ENCODE results near the gene COL25A1. TPM values are rescaled to one million over a fixed set of nuclear protein-coding genes. Genes with fewer than 3 reads are reported as not detected.

Gene COL25A1
- total RNA-seq, 1 donor from 2014 or later = 0.68 TPM

DNA sequence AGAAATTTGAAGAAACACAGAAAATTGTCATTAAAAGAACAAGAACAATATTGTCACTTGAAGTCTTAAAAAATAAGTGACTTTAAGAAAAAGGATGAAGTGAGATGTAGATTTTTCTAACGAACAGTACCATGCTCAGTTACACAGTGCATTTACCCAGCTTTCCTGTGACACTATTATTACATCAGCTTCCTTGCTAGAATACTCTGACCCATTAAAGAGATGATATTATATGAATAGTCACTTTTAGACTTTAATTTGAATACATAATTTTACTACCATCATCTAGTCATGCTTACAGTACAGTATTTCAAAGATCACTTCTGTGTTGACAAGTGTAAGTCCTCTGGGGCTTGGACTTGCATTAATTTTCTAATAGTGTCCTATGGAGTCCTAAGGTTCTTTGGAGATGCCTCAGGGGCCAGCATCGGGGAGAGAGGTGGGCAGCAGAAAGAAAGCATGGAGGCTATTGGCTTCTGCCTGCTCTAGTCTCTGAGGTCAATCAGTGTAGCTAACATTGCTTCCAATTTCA, 10.7 kb downstream of the COL25A1 start:
- DNase-seq = no peak

- no peak for DNase-seq
Measured at GRCh38 chr4:109290918-109291317, 11.5 kb downstream of the COL25A1 start.

- DNase-seq = no peak
Measured at GRCh38 chr4:109278594-109279031, 23.8 kb downstream of the COL25A1 start.

DNA sequence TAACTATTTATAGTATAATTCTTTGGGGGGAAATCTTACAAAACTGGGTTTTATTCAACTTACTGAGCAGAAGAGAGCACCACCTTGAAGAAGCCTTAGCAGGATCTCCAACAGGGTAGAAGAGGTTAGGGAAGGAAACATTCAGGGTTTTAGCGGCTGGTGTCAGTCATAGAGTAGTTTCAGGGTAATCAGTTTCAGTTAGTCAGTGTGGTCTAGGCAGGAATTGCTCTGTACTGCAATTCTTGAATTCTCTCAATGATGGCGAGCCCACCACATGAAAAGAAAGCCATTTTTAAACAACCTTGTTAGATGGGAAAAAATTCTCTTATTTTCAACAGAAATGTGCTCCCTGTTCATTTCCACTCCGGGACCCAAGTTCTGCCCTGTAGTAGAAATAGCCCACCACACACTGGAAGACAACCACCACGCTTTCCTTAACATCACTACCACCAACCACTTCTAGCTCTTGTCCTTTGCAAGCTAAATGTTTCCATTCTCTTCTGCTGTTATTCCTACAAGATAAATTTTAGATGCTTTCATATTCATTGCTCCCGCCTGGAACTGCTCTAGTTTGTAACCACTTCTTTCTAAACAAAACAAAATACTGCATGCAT, 25.9 kb downstream of the COL25A1 start:
- DNase-seq = no peak

DNA sequence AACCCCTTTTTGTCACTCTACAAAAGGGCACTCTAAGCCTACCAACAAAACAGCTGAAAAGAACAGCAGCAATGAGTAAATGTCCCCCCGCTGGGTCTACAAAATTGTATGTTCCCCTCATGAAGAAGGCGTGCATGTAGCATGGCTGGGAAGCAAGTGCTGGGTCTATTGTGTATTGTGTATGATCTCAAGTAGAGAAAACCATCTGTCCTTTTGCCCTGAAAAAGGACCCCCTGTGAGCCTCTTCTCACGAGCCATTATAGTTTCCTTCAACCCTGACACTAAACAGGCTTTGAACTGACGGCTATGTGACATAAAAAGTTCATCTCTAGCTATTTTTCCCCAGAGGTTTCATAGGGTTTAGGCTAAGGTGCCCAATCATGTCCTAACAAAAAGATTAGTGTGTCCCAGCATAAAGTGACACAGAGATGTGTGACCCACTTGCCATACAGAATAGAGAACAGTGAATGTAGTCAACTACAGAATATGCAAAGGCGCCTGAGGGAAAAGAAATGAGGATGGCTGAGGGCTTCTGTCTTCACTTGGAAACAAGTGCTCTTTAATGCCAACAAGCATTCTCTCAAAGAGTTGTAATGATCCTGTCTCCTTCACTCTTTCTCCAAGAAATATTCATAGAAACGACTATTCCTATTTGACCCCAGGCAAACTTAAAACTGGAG, 27.3 kb downstream of the COL25A1 start:
- DNase-seq = no peak

- no peak for DNase-seq
Measured at GRCh38 chr4:109266891-109267290, 35.6 kb downstream of the COL25A1 start.

DNA sequence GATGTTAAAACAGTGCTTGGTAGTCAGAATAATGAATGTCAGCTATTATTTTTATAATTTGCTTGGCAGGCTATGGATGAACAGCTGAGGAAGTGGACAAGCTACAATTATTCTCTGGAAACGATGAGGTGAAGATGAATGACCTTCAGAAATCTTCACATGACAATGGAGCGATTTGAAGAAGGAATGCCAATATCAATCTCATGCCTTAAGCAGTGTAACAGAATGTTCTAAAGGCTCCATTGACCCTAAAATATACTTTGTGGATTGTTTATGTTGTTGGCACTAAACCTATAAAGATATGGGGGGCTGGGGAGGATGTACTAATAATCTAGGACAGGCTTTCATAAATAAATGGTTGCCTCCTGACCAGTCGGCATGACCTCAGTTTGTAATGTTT, 36.2 kb downstream of the COL25A1 start:
- DNase-seq = no peak

DNA sequence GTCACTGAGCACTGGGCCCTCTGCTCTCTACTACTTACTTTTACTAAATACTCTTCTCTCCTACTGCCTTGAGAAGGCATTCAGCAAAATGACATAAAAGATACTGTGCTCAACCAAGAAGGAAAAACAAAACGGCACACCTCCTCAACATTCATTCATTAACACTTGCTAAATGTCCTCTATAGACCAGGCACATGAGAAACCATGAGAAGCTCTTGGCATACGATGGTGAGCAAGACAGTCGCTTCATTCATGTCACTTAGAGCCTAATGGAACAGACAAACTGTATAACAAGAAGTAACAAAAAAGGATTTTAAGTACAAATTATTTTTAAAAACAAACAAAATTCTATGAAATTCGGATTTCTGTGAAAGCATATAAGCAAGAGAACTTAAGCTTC, 38.7 kb downstream of the COL25A1 start:
- DNase-seq = no peak

GRCh38 chr4:109256818-109257217, 45.6 kb downstream of the COL25A1 start:
- DNase-seq = no peak

DNA sequence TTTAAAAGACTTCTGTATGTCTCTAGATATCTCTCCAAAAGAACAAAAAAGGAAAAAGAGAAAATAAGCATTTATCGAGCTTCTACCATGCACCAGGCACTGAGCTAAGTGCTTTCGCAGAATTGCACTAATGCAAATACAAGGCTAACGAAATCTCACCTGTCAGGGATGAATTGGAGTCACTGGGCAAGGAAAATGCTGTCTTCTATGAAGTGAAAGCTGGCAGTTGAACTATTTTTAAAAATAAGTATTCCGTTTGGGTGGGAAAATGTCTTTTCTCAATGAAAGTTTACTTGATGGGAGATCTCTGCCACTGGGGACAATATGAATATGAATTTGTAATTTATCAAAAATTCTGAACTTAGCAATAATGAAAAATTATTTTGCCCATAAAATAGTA, 47.6 kb downstream of the COL25A1 start:
- DNase-seq = no peak

- DNase-seq = peak; percentile 23
Measured at GRCh38 chr4:109251396-109251795, 51.1 kb downstream of the COL25A1 start.

DNA sequence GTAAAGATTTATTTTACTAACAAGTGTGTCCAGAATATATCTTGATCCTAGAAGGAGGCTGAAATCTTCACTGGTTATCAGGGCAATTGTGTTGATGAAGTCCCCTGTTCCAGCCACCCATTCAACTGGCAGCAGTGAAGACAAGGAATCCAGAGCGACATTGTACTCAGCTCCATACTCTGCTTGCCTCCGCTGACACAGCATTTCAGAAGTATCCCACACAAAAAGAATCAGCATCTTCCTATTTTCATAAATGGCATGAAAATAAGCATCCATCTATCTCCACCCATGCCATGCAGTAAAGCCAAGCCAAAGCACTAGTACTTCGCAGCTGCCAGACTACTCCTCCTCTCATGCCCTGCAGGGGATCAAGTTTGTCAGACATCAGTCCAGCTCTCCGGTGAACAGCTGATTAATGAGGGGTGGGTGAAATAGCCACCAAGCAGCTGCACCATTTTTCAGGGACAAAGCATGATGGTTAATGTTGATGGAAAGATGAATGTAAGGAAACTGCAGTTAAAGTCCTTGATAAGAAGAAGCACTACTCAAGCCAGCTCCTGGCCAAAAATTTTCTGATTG, 54.0 kb downstream of the COL25A1 start:
- no peak for DNase-seq

DNA sequence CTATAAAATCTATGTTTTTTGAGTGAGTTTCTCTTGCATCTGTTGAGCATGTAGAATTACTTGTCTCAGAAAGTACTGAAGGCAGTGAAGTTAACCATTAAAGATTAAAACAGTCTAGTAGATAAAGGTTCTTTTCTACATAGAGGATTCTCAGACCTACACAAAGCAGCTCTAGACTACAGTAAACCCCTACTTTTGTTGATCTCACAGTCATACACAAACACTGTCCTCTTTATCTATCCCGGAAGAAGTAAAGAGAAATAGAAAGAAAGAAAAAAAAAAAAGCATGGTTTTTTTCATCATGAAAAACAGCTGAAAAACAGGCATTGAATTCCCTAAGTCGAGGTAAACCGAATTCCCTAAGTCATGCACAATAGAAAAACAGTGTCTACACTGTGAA, 58.6 kb downstream of the COL25A1 start:
- no peak for DNase-seq

DNA sequence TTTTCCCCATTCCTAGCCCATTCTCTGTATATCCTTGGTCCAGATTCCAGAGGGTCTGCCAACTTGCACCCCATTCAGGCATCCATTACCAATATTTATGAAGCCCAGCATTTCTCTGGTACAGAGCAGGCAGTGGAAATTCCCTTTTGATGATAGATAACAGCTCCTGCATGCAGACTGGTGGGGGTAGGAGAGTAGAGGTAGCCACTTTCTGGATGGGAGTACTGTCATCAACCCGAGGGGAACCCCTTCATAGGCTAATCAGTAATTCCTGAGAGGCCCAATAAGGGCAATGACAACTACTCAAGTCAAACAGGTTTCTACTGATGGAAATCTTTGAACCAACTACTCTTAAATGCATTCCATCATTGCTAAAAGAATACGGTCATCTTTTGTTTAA, 63.7 kb downstream of the COL25A1 start:
- DNase-seq = no peak

DNA sequence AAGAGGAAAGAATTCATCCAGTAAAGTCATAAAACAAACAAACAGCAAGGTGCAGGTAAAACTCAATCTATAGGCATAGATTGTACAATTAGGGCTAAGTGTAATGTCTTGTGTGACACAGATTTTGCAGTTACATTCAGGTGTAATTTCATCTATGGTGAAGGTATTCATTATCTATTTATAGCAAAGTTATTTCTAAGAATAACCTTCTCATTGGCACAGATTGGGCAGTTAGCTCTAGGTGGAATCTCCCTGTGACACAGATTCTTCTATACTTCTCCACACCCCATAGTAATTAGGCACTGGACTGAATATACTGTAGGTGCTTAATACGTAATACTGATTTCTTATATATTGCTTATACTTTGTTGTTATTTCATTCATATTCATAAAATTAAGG, 66.8 kb downstream of the COL25A1 start:
- DNase-seq = no peak

DNA sequence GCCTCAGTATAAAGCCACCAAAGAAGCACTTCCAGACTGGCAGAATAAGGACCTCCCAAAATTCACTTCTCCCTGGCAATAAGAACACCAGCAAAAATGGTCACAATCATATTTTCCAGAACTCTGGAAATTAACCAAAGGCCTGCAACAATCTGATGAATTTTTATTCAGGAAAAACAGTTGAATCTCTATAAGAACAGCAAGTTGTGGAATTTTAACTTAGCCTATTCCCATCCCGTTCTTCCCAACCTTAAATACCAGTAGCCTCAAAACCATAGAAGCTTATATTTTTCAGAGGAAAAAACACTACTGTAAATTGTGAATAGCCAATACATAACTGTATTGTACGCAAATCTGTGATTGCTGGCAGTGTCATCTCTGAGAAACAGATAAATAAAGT, 67.9 kb downstream of the COL25A1 start:
- no peak for DNase-seq

GRCh38 chr4:109233570-109233969, 68.9 kb downstream of the COL25A1 start:
- no peak for DNase-seq

GRCh38 chr4:109232681-109233080, 69.8 kb downstream of the COL25A1 start:
- no peak for DNase-seq

GRCh38 chr4:109231331-109231730, 71.1 kb downstream of the COL25A1 start:
- no peak for DNase-seq

- DNase-seq = no peak
Measured at GRCh38 chr4:109229028-109229427, 73.4 kb downstream of the COL25A1 start.

DNA sequence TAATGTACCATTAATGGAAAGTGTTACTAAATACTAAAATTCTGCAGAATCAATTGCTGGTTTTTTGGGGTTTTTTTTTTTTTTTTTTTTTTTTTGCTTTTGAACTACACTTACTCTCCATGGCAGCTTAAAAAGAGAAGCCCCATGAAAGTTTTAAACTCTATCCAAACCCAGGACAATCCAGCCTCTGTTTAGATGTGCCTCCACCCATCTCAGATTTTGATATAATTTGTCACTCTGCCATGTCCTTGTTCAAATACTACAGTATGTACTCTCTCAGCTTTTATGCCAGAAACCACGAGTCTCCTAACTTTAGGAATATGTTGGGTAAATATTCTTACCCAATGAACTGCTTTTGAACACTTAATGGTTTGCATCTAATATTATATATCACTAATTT, 84.2 kb downstream of the COL25A1 start:
- no peak for DNase-seq

DNA sequence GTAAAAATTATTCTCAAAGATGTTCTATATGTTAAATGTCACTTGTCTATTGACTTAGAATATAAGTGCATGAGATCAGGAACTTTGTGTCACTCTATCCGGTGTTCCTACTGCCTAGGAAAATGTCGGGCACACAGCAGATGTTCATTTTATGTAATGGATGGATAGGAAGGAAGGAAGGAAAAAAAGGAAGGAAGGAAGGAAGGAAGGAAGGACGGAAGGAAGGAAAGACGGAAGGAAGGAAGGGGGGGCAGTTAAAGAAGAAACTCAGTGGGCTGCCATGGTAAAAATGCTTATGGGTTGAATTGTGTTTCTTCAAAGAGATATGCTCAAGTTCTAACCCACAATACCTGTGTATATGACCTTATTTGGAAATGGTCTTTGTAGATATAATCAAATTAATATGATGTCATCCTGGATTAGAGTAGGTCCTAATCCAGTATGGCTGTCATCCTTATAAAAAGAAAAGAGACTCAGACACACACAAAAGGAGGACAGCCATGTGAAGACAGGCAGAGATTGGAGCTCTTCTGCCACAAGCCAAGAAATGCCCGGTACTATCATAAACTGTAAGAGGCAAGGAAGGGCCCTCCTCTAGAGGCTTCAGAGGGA, 86.3 kb downstream of the COL25A1 start:
- DNase-seq = no peak

DNA sequence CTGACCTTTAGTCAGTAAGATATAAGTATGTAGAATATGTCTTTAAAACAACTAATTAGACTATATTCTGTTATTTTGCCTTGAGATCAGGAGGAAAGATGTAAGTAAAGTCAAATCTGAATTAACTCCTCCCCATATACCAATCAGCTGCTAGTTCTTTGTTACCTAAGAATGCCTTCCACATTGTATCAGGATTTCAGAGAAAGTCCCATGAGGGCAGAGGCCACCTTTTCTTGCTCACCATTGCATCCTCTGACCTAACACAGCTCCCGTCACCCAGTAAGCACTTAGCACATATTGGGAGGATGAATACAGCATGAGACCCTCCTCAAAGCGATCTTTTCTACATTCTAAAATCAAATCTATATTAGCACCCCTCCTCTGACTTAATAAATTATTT, 87.0 kb downstream of the COL25A1 start:
- DNase-seq = peak; percentile 52
